ENCODE results near the gene HBB. TPM values are rescaled to one million over a fixed set of nuclear protein-coding genes. Genes with fewer than 3 reads are reported as not detected.

HBB gene
- total RNA-seq, 4 donors from 2014 or later: 2.8 TPM; not detected in 3

DNA sequence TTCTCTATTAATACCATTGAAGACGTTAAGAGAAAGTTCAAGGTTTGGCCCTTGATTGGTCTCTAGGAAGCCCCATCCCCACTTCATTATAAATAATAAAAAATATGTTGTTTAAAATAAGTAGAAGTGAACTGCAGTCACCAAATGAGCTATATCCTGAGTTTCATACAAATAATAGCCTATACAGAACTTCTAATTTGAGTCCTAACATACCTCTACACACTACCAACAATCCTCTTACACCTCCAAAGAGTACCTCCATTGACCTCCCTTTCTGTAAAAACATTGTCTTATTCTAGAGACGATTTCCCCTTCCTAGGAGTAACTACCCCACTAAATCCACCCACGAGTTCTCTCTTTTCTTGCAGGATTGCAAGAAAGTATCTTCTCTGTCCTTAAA is 14.6 kb upstream of the HBB start:
- H3K4me3 ChIP-seq: no peak overlapping the region
- TF ChIP-seq, protein P1, sequence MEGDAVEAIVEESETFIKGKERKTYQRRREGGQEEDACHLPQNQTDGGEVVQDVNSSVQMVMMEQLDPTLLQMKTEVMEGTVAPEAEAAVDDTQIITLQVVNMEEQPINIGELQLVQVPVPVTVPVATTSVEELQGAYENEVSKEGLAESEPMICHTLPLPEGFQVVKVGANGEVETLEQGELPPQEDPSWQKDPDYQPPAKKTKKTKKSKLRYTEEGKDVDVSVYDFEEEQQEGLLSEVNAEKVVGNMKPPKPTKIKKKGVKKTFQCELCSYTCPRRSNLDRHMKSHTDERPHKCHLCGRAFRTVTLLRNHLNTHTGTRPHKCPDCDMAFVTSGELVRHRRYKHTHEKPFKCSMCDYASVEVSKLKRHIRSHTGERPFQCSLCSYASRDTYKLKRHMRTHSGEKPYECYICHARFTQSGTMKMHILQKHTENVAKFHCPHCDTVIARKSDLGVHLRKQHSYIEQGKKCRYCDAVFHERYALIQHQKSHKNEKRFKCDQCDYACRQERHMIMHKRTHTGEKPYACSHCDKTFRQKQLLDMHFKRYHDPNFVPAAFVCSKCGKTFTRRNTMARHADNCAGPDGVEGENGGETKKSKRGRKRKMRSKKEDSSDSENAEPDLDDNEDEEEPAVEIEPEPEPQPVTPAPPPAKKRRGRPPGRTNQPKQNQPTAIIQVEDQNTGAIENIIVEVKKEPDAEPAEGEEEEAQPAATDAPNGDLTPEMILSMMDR (IDR thresholded peaks at IDR 0.05): no peak
- no peak for TF ChIP-seq POLR2A (IDR thresholded peaks at IDR 0.05)

DNA sequence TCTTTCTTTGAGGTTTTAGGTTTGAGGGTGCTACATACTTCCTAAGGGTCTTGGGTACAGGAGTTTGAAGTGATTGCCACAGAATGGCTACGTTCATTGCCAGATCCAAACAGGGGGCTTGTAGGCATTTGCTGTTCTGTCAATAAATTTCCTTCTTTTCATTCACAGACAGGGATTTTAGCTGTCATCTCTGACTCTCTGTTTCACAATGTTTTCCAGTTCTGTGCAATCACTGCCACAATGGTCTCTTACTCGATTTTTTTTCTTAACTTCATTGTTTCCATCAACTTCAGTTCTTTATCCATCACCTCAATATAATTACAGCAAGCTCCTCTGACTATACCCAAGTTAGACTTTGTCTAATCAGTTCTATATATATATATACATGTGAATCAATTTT is 13.6 kb upstream of the HBB start:
- TF ChIP-seq, protein P1 (IDR thresholded peaks at IDR 0.05): no peak
- TF ChIP-seq POLR2A (IDR thresholded peaks at IDR 0.05): no peak
- no peak for DNase-seq
- Histone ChIP-seq H3K4me3 (no peak overlapping the region), H3K36me3 (no peaks in the 10 kb centered on the region), H3K9me3 (no peaks in the 10 kb centered on the region), H3K27me3 (no peaks in the 10 kb centered on the region), H3K27ac (no peak overlapping the region), H3K4me1 (no peaks in the 10 kb centered on the region)

More for the DNA sequence above, 14.6 kb upstream of the HBB start:
- no peaks in the 10 kb centered on the region for H3K4me1 ChIP-seq
- H3K27ac ChIP-seq: no peak overlapping the region
- no peaks in the 10 kb centered on the region for H3K27me3 ChIP-seq
- no peaks in the 10 kb centered on the region for H3K36me3 ChIP-seq
- no peak for DNase-seq
- H3K9me3 ChIP-seq: no peaks in the 10 kb centered on the region

DNA sequence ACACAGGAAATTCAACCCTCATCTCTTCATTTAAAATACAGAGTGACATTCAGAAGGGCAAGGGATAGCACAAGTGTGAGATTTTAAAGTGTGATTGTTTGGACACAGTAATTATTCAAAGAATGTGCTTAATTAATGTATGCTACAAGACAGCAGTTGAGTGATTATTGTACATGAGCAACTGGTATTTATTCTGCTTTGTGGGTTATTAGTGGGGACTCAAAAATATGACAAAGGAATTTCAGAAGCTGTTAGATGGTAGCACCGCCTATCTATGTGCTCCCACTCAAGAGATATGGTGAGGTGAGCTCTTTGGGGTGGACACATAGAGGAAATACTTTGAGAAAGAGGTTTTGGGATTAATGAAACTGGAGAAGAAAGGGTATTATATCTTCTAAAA is 13.2 kb upstream of the HBB start:
- no peaks in the 10 kb centered on the region for H3K36me3 ChIP-seq
- no peak overlapping the region for H3K4me3 ChIP-seq
- TF ChIP-seq, protein P1 (IDR thresholded peaks at IDR 0.05): no peak
- TF ChIP-seq POLR2A (IDR thresholded peaks at IDR 0.05): no peak
- no peaks in the 10 kb centered on the region for H3K27me3 ChIP-seq
- DNase-seq: no peak
- no peaks in the 10 kb centered on the region for H3K4me1 ChIP-seq
- no peaks in the 10 kb centered on the region for H3K9me3 ChIP-seq
- H3K27ac ChIP-seq: no peak overlapping the region

DNA sequence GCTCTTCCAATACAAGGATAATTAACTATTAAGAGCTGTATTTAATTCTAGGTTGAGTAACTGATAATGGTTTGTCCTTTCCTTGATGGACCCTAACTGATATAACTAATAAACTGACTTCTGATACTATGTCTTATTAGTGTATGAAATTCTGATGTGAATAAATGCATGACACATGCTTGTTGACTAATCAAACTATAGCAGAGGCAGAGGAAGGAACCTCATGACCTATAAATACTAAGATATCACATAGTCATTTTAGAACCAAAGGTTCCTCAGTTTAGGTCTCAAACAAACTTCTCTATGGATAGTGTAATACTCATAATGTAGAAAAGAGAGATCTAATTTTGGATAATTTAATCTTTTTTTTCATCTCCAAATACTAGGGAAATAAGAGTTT is 12.2 kb upstream of the HBB start:
- Histone ChIP-seq H3K9me3 (no peaks in the 10 kb centered on the region), H3K27me3 (no peaks in the 10 kb centered on the region), H3K4me3 (no peak overlapping the region), H3K27ac (no peak overlapping the region), H3K4me1 (no peaks in the 10 kb centered on the region), H3K36me3 (no peaks in the 10 kb centered on the region)
- TF ChIP-seq POLR2A (IDR thresholded peaks at IDR 0.05): no peak
- TF ChIP-seq, protein P1 (IDR thresholded peaks at IDR 0.05): no peak
- DNase-seq: no peak

DNA sequence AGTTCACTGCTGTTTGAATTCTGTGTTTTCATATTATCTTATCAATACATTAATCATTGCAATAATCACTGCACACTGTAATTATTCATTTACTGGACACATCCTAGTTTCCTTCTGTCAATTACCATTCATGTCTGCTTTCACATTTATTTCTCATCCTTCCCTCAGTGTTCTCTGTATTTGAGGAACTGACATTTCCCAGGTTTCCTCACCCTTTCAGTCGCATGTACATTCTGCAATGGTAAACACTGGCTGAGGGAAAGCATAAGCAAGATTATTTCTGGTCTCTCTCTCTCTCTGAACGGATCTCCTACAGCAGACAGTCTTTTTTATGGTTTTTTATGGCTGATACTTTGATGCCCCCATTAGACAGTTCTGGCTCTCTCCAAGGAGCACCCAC is 11.6 kb upstream of the HBB start:
- Histone ChIP-seq H3K9me3 (no peaks in the 10 kb centered on the region), H3K27ac (no peak overlapping the region), H3K4me1 (no peaks in the 10 kb centered on the region), H3K36me3 (no peaks in the 10 kb centered on the region), H3K27me3 (no peaks in the 10 kb centered on the region), H3K4me3 (no peak overlapping the region)
- no peak for DNase-seq
- no peak for TF ChIP-seq POLR2A (IDR thresholded peaks at IDR 0.05)
- TF ChIP-seq, protein P1 (IDR thresholded peaks at IDR 0.05): no peak

DNA sequence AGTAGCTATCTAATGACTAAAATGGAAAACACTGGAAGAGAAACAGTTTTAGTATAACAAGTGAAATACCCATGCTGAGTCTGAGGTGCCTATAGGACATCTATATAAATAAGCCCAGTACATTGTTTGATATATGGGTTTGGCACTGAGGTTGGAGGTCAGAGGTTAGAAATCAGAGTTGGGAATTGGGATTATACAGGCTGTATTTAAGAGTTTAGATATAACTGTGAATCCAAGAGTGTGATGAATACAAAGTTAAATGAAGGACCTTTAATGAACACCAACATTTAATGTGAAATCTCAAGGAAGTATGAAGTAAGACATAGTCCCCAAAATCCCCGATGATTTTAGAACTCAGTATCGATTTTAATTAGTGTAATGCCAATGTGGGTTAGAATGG is 10.5 kb upstream of the HBB start:
- Histone ChIP-seq H3K4me3 (no peak overlapping the region), H3K36me3 (no peaks in the 10 kb centered on the region), H3K4me1 (no peaks in the 10 kb centered on the region), H3K27ac (no peak overlapping the region), H3K9me3 (no peaks in the 10 kb centered on the region), H3K27me3 (no peaks in the 10 kb centered on the region)
- DNase-seq: no peak
- TF ChIP-seq, protein P1 (IDR thresholded peaks at IDR 0.05): no peak
- no peak for TF ChIP-seq POLR2A (IDR thresholded peaks at IDR 0.05)
